HCT116 (cell line): ENCODE data around the gene ATP6AP1. TPM values are rescaled to one million over a fixed set of nuclear protein-coding genes. Genes with fewer than 3 reads are reported as not detected.

Experiments used
- ATAC-seq: fragments of 200-7000 bp; cut with Tn5 transposase; 2 replicates; pipeline ENCODE4 v1.9.1; 2020; ENCODE audit warnings: mild to moderate bottlenecking, moderate library complexity
- BruUV-seq: library from RNA; stranded (reverse); fragments of 400-500 nt; replicated peaks from 2 replicates; lab custom pipeline; 2021; lab: Mats Ljungman, UMichigan
- CTCF ChIA-PET: fragments of 300-600 bp; sonication (Branson Sonifier 250); formaldehyde crosslinking; loops from one replicate; lab custom pipeline; 2021; ENCODE audit warnings: antibody characterized with exemption; lab: Charles Lee
- POLR2A ChIA-PET: fragments of 300-600, 350-600 bp; sonication (Branson Sonifier 250); formaldehyde crosslinking; loops from one replicate; lab custom pipeline; 2021; ENCODE audit warnings: antibody characterized with exemption; lab: Charles Lee
- RAD21 ChIA-PET, 2 experiments: fragments of 300-600 bp; sonication (Branson Sonifier 250); formaldehyde crosslinking; loops; one replicate each; lab custom pipeline; 2023; ENCODE audit warnings: low total read pairs in 2 of 2; ENCODE audit not compliant: uncharacterized antibody in 2 of 2, unreplicated experiment in 2 of 2, low non-redundant PET in 1 of 2; lab: Charles Lee
- DNase-seq: peaks from one replicate; pipeline ENCODE4 v3.0.0-alpha.2; 2010; ENCODE audit warnings: low read depth, low spot score
- H2AFZ ChIP-seq: fragments of 200-600 bp; shearing (Covaris generic), sonication (generic); 2 replicates; pipeline ENCODE4 v1.6.1; 2017; ENCODE audit warnings: low read depth, mixed run types, mixed read lengths, antibody characterized with exemption, low read length; ENCODE audit not compliant: poor library complexity, severe bottlenecking
- H3K27ac ChIP-seq: 2 replicates; pipeline ENCODE4 v1.5.1; 2012; ENCODE audit warnings: low read depth, low read length
- H3K27me3 ChIP-seq: fragments of 200-600 bp; sonication (generic); 2 replicates; pipeline ENCODE4 v1.6.1; 2016; ENCODE audit warnings: mixed run types, low read length, mixed read lengths; ENCODE audit not compliant: insufficient read depth
- H3K36me3 ChIP-seq, 2 experiments: fragments of 200-500 bp in 1 of 2; fragments of 200-600 bp in 1 of 2; sonication (Bioruptor generic) in 1 of 2; sonication (generic) in 1 of 2; 2 replicates each; pipeline versions ENCODE4 v1.5.1 to v1.6.1; 2014 to 2016; ENCODE audit warnings: low read length in 2 of 2, inconsistent platforms in 1 of 2, mixed read lengths in 1 of 2, mixed run types in 1 of 2; ENCODE audit not compliant: insufficient read depth in 2 of 2, control insufficient read depth in 1 of 2
- H3K4me1 ChIP-seq, 2 experiments: fragments of 200-600 bp in 1 of 2; sonication (generic) in 1 of 2; 2 replicates each; pipeline versions ENCODE4 v1.5.1 to v1.6.1; 2012 to 2017; ENCODE audit warnings: low read length in 2 of 2, inconsistent platforms in 1 of 2, mild to moderate bottlenecking in 1 of 2, mixed read lengths in 1 of 2, mixed run types in 1 of 2, moderate library complexity in 1 of 2; ENCODE audit not compliant: insufficient read depth in 2 of 2, control insufficient read depth in 1 of 2
- H3K4me2 ChIP-seq: fragments of 200-600 bp; sonication (generic); 2 replicates; pipeline ENCODE4 v1.6.1; 2017; ENCODE audit warnings: mixed run types, low read length, mixed read lengths
- H3K4me3 ChIP-seq, 2 experiments: fragments of 200-600 bp in 1 of 2; sonication (generic) in 1 of 2; replicated peaks in 1 of 2; 2 replicates each; pipeline ENCODE4 v1.5.1; 2011 to 2016; ENCODE audit warnings: low read length in 2 of 2, control low read depth in 1 of 2, low read depth in 1 of 2, mild to moderate bottlenecking in 1 of 2, mixed read lengths in 1 of 2, mixed run types in 1 of 2
- H3K79me2 ChIP-seq: fragments of 200-600 bp; sonication (generic); 2 replicates; pipeline ENCODE4 v1.6.1; 2017; ENCODE audit warnings: mild to moderate bottlenecking, mixed run types, low read length, moderate library complexity, mixed read lengths; ENCODE audit not compliant: insufficient read depth
- H3K9ac ChIP-seq: fragments of 200-600 bp; sonication (generic); 2 replicates; pipeline ENCODE4 v1.6.1; 2016; ENCODE audit warnings: low read length, mixed read lengths
- H3K9me2 ChIP-seq: fragments of 200-600 bp; sonication (generic), shearing (Covaris generic); 2 replicates; pipeline ENCODE4 v1.6.1; 2017; ENCODE audit warnings: mixed run types, mild to moderate bottlenecking, moderate library complexity; ENCODE audit not compliant: insufficient read depth
- H3K9me3 ChIP-seq, 2 experiments: fragments of 200-500 bp in 1 of 2; fragments of 200-600 bp in 1 of 2; sonication (Bioruptor generic) in 1 of 2; sonication (generic) in 1 of 2; 2 replicates each; pipeline ENCODE4 v1.6.1; 2014 to 2017; ENCODE audit warnings: low read length in 2 of 2, mixed read lengths in 2 of 2, inconsistent platforms in 1 of 2, low read depth in 1 of 2, mild to moderate bottlenecking in 1 of 2, mixed run types in 1 of 2, moderate library complexity in 1 of 2; ENCODE audit not compliant: control insufficient read depth in 1 of 2, insufficient read depth in 1 of 2
- H4K20me1 ChIP-seq: fragments of 200-600 bp; sonication (generic), shearing (Covaris generic); 2 replicates; pipeline ENCODE4 v1.6.1; 2017; ENCODE audit warnings: mixed run types, mild to moderate bottlenecking, moderate library complexity; ENCODE audit not compliant: insufficient read depth
- ATF3 ChIP-seq: IDR thresholded peaks from 2 replicates; pipeline ENCODE4 v1.6.1; 2012
- EZH2phosphoT487 ChIP-seq: fragments of 200-600 bp; IDR thresholded peaks from 2 replicates; pipeline ENCODE4 v1.6.1; 2018; ENCODE audit warnings: antibody characterized with exemption, borderline replicate concordance
- MAX ChIP-seq: IDR thresholded peaks from 2 replicates; pipeline ENCODE4 v1.6.1; 2012
- POLR2AphosphoS5 ChIP-seq: IDR thresholded peaks from 2 replicates; pipeline ENCODE4 v1.6.1; 2011; ENCODE audit warnings: mild to moderate bottlenecking, low read depth, low read length, moderate library complexity
- REST ChIP-seq: IDR thresholded peaks from 2 replicates; pipeline ENCODE4 v1.6.1; 2012; ENCODE audit warnings: low read depth
- SP1 ChIP-seq: IDR thresholded peaks from 2 replicates; pipeline ENCODE4 v1.6.1; 2012; ENCODE audit warnings: low read depth
- ZBTB33 ChIP-seq: IDR thresholded peaks from 2 replicates; pipeline ENCODE4 v1.6.1; 2011; ENCODE audit warnings: mild to moderate bottlenecking, low read length, moderate library complexity; ENCODE audit not compliant: insufficient replicate concordance; ENCODE audit errors: extremely low read depth
- intact Hi-C: fragments of 100-400 bp; cut with micrococcal nuclease; formaldehyde crosslinking; loops from 2 replicates; pipeline ENCODE4 v1.10.0; 2022
- total RNA-seq: library from RNA; stranded (reverse); gene quantifications from one replicate; pipeline ENCODE4 v1.2.1, GENCODE V29; 2021; ENCODE audit not compliant: unreplicated experiment

Gene ATP6AP1
- total RNA-seq, 1 experiment from 2014 or later: 53.4 TPM

- Histone ChIP-seq H3K79me2 (peaks cover 23% of the 10 kb centered on the region), H4K20me1 (no peaks in the 10 kb centered on the region), H3K36me3 (no peaks in the 10 kb centered on the region), H3K4me2 (no peak overlapping the region), H3K9ac (no peak overlapping the region), H3K9me3 (no peaks in the 10 kb centered on the region), H3K27ac (no peak overlapping the region), H3K9me2 (no peaks in the 10 kb centered on the region), H3K4me3 (no peak overlapping the region), H3K4me1 (peaks cover 3 to 15% of the 10 kb centered on the region in 2 experiments; a peak in 3 of 4 replicates), H2AFZ (no peak overlapping the region), H3K27me3 (no peaks in the 10 kb centered on the region)
- BruUV-seq: no TSS peak
- intact Hi-C loops: no loop called here
- no peak for TF ChIP-seq POLR2AphosphoS5
- no peak for TF ChIP-seq ATF3
- no peak for TF ChIP-seq SP1
- DNase-seq: no peak
- CTCF ChIA-PET: no interaction called here
- no peak for ATAC-seq
- POLR2A ChIA-PET: no interaction called here
- RAD21 ChIA-PET: interaction anchor here in 1 of 2 experiments (0.5 kb wide), 1 partner anchor 20 kb away, joined by 3 read pairs; no protein-coding TSS in a partner anchor
Measured at GRCh38 chrX:154434394-154435168, 6.1 kb downstream of the ATP6AP1 start.

GRCh38 chrX:154435171-154435733 is 6.8 kb downstream of the ATP6AP1 start:
- ChIA-PET POLR2A (no interaction called here), CTCF (interaction anchor here (0.8 kb wide), 1 partner anchor 10 kb away, joined by 4 read pairs; no protein-coding TSS in a partner anchor), RAD21 (interaction anchor here in 1 of 2 experiments (0.5 kb wide), 1 partner anchor 21 kb away, joined by 3 read pairs; no protein-coding TSS in a partner anchor)
- no peak overlapping the region for H3K27ac ChIP-seq
- no peak overlapping the region for H3K9ac ChIP-seq
- no peaks in the 10 kb centered on the region for H3K27me3 ChIP-seq
- no peaks in the 10 kb centered on the region for H3K9me2 ChIP-seq
- H3K4me3 ChIP-seq: no peak overlapping the region
- intact Hi-C loops: no loop called here
- H3K9me3 ChIP-seq: no peaks in the 10 kb centered on the region
- no peaks in the 10 kb centered on the region for H4K20me1 ChIP-seq
- peaks cover 28% of the 10 kb centered on the region for H3K79me2 ChIP-seq
- TF ChIP-seq EZH2phosphoT487: no peak
- no peak for TF ChIP-seq REST
- TF ChIP-seq ZBTB33: no peak
- no peak for TF ChIP-seq MAX
- TF ChIP-seq, all 23 proteins: peak for 0
- H3K36me3 ChIP-seq: no peaks in the 10 kb centered on the region
- H2AFZ ChIP-seq: no peak overlapping the region
- no peak for DNase-seq
- no TSS peak for BruUV-seq
- H3K4me2 ChIP-seq: no peak overlapping the region
- peaks cover 3 to 13% of the 10 kb centered on the region in 2 experiments; a peak in 2 of 4 replicates for H3K4me1 ChIP-seq
- no peak for ATAC-seq
